ENCODE data around the gene RFTN1.

The RFTN1 gene

DNA sequence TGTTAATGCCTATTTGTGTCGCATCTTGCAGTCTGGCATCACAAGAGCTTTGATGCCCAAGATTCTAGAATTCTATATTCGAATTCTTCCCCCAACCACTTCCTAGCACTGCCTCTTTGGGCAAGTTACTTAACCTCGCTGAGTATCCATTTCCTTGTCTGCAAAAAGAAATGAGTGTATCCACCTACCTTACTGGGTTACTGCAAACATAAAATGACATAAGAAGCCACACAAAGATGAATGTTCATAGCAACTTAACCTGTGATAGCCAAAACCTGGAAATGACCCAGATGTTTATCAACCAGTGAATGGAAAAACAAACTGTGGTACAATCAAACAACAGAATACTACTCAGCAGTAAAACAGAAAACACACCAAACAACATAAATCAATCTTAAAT, 24.9 kb downstream of the RFTN1 start:
- no peak overlapping the region for H3K27ac ChIP-seq
- no peaks in the 10 kb centered on the region for H3K9me3 ChIP-seq (ENCODE audit: low read depth, low read length)
- TF ChIP-seq POLR2AphosphoS5 (IDR thresholded peaks at IDR 0.05; ENCODE audit: borderline replicate concordance, low read depth, low read length): no peak
- no peak for TF ChIP-seq EZH2 (IDR thresholded peaks at IDR 0.05)
- TF ChIP-seq FOXP2 (optimal IDR thresholded peaks at IDR 0.05; ENCODE audit: control extremely low read depth, extremely low read length, insufficient read depth): no peak
- H3K9ac ChIP-seq (ENCODE audit: insufficient read length): no peak overlapping the region
- H3K4me3 ChIP-seq: no peak overlapping the region
- H3K36me3 ChIP-seq (ENCODE audit: insufficient read depth, low read length): no peaks in the 10 kb centered on the region
- no peak for DNase-seq (ENCODE audit: low read depth, low spot score)

- DNase-seq (ENCODE audit: low read depth, low spot score): no peak
- TF ChIP-seq POLR2AphosphoS5 (IDR thresholded peaks at IDR 0.05; ENCODE audit: borderline replicate concordance, low read depth, low read length) (no peak), EZH2 (IDR thresholded peaks at IDR 0.05) (no peak), FOXP2 (optimal IDR thresholded peaks at IDR 0.05; ENCODE audit: control extremely low read depth, extremely low read length, insufficient read depth) (no peak)
- Histone ChIP-seq H3K36me3 (ENCODE audit: insufficient read depth, low read length) (no peaks in the 10 kb centered on the region), H3K9ac (ENCODE audit: insufficient read length) (no peak overlapping the region), H3K27ac (no peak overlapping the region), H3K9me3 (ENCODE audit: low read depth, low read length) (no peaks in the 10 kb centered on the region), H3K4me3 (no peak overlapping the region)
Observed at GRCh38 chr3:16487511-16488175, 25.9 kb downstream of the RFTN1 start.

DNA sequence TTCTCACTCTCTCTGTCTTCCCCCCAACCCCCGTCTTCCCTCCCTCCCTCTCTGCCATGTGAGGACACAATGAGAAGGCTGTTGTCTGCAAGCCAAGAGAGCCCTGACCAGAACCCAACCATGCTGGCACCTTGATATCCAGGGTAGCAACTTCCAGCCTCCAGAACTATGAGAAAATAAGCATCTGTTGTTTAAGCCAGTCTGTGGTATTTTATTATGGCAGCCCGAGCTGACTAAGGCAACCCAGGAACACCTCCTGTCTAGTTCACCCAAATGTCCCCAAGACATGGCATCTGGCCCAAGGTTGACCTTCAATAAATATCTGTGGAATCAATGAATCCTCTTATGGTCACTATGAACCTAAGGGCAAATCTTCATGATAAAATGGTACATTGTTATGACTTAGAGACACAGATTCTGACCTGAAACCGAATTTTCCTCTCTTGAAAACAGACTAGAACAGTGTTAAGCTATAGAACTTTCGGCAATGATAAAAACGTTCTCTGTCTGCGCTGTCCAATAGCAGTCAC, 26.5 kb downstream of the RFTN1 start:
- Histone ChIP-seq H3K36me3 (ENCODE audit: insufficient read depth, low read length) (no peaks in the 10 kb centered on the region), H3K9ac (ENCODE audit: insufficient read length) (no peak overlapping the region), H3K27ac (no peak overlapping the region), H3K4me3 (no peak overlapping the region), H3K9me3 (ENCODE audit: low read depth, low read length) (no peaks in the 10 kb centered on the region)
- DNase-seq (ENCODE audit: low read depth, low spot score): no peak
- no peak for TF ChIP-seq EZH2 (IDR thresholded peaks at IDR 0.05)
- no peak for TF ChIP-seq FOXP2 (optimal IDR thresholded peaks at IDR 0.05; ENCODE audit: control extremely low read depth, extremely low read length, insufficient read depth)
- TF ChIP-seq POLR2AphosphoS5 (IDR thresholded peaks at IDR 0.05; ENCODE audit: borderline replicate concordance, low read depth, low read length): no peak

GRCh38 chr3:16486201-16486600, 27.3 kb downstream of the RFTN1 start:
- no peak overlapping the region for H3K27ac ChIP-seq
- TF ChIP-seq EZH2 (IDR thresholded peaks at IDR 0.05) (no peak), POLR2AphosphoS5 (IDR thresholded peaks at IDR 0.05; ENCODE audit: borderline replicate concordance, low read depth, low read length) (no peak), FOXP2 (optimal IDR thresholded peaks at IDR 0.05; ENCODE audit: control extremely low read depth, extremely low read length, insufficient read depth) (no peak)
- DNase-seq (ENCODE audit: low read depth, low spot score): no peak
- no peak overlapping the region for H3K9ac ChIP-seq (ENCODE audit: insufficient read length)
- no peak overlapping the region for H3K4me3 ChIP-seq
- no peaks in the 10 kb centered on the region for H3K9me3 ChIP-seq (ENCODE audit: low read depth, low read length)
- H3K36me3 ChIP-seq (ENCODE audit: insufficient read depth, low read length): no peaks in the 10 kb centered on the region

DNA sequence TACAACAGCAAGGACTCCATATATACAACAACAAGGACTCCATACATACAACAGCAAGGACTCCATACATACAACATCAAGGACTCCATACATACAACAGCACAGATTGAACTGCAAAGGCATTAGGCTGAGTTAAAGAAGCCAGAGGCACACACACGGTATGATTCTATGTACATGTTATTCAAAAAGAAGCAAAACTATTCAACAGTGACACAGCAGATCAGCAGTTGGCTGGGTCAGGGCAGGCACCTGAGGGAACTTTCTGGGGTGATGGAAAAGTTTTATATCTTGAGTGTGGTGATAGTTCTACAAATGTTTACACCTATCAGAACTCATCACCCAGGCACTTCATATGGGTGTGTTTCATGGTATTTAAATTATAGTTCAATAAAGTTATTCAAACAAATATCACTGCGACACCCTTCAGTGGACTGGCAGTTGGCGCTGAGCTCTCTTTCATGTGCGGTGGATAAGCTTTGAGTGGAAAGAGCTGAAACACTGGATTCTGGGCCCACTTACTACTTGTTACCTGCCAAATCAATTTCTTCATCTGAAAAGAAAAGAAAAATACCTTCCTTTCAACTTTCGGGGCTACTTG, 28.0 kb downstream of the RFTN1 start:
- no peak for TF ChIP-seq POLR2AphosphoS5 (IDR thresholded peaks at IDR 0.05; ENCODE audit: borderline replicate concordance, low read depth, low read length)
- no peak for TF ChIP-seq EZH2 (IDR thresholded peaks at IDR 0.05)
- Histone ChIP-seq H3K36me3 (ENCODE audit: insufficient read depth, low read length) (no peaks in the 10 kb centered on the region), H3K9ac (ENCODE audit: insufficient read length) (no peak overlapping the region), H3K9me3 (ENCODE audit: low read depth, low read length) (no peaks in the 10 kb centered on the region), H3K27ac (no peak overlapping the region), H3K4me3 (no peak overlapping the region)
- DNase-seq (ENCODE audit: low read depth, low spot score): no peak

DNA sequence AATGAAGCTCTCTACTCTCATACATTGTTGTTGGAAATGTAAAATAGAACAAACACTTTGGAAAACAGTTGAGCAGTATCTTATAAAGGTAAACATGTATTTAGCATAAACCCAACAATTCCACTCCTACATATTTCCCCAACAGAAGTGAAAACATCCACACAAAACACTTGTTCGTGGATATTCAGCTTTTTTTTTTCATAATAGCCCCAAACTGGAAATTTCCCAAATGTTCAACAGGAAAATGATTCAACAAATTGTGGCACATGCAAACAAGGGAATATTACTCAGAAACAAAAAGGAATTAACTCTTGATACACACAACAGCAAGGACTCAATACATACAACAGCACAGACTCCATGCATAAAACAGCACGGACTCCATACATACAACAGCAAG, 28.5 kb downstream of the RFTN1 start:
- Histone ChIP-seq H3K9ac (ENCODE audit: insufficient read length) (no peak overlapping the region), H3K9me3 (ENCODE audit: low read depth, low read length) (no peaks in the 10 kb centered on the region), H3K27ac (no peak overlapping the region), H3K36me3 (ENCODE audit: insufficient read depth, low read length) (no peaks in the 10 kb centered on the region), H3K4me3 (no peak overlapping the region)
- no peak for TF ChIP-seq EZH2 (IDR thresholded peaks at IDR 0.05)
- TF ChIP-seq POLR2AphosphoS5 (IDR thresholded peaks at IDR 0.05; ENCODE audit: borderline replicate concordance, low read depth, low read length): no peak
- no peak for TF ChIP-seq FOXP2 (optimal IDR thresholded peaks at IDR 0.05; ENCODE audit: control extremely low read depth, extremely low read length, insufficient read depth)
- DNase-seq (ENCODE audit: low read depth, low spot score): no peak

DNA sequence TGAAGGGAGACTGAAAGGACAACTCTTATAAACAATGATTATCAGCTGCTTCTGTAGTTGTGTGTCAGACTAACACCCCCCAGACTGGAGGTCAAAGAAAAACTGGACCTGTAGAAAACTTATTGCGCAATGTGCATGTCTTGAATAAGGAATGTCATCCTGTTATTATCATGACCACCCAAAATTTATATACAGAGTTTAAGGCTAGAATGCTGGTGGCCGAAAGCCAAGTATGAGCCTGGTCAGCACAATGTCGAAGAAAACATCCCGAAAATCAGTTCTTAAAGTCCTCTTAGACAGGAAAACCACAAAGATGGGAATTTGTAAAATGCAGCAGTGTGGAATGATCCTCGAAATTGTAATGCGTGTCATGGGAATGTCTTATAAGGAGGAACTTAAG, 29.3 kb downstream of the RFTN1 start:
- no peak overlapping the region for H3K9ac ChIP-seq (ENCODE audit: insufficient read length)
- H3K36me3 ChIP-seq (ENCODE audit: insufficient read depth, low read length): no peaks in the 10 kb centered on the region
- DNase-seq (ENCODE audit: low read depth, low spot score): no peak
- TF ChIP-seq FOXP2 (optimal IDR thresholded peaks at IDR 0.05; ENCODE audit: control extremely low read depth, extremely low read length, insufficient read depth): no peak
- TF ChIP-seq EZH2 (IDR thresholded peaks at IDR 0.05): no peak
- TF ChIP-seq POLR2AphosphoS5 (IDR thresholded peaks at IDR 0.05; ENCODE audit: borderline replicate concordance, low read depth, low read length): no peak
- no peaks in the 10 kb centered on the region for H3K9me3 ChIP-seq (ENCODE audit: low read depth, low read length)
- H3K4me3 ChIP-seq: no peak overlapping the region
- H3K27ac ChIP-seq: no peak overlapping the region

GRCh38 chr3:16482770-16483531, 30.5 kb downstream of the RFTN1 start:
- Histone ChIP-seq H3K9me3 (ENCODE audit: low read depth, low read length) (no peaks in the 10 kb centered on the region), H3K36me3 (ENCODE audit: insufficient read depth, low read length) (no peaks in the 10 kb centered on the region), H3K4me3 (no peak overlapping the region), H3K9ac (ENCODE audit: insufficient read length) (no peak overlapping the region), H3K27ac (no peak overlapping the region)
- no peak for TF ChIP-seq FOXP2 (optimal IDR thresholded peaks at IDR 0.05; ENCODE audit: control extremely low read depth, extremely low read length, insufficient read depth)
- TF ChIP-seq EZH2 (IDR thresholded peaks at IDR 0.05): no peak
- TF ChIP-seq POLR2AphosphoS5 (IDR thresholded peaks at IDR 0.05; ENCODE audit: borderline replicate concordance, low read depth, low read length): no peak
- no peak for DNase-seq (ENCODE audit: low read depth, low spot score)
